Ishikawa (cell line): ENCODE data around the gene CEP112.

Experiments used
- CEBPB ChIP-seq: IDR thresholded peaks from 2 replicates; pipeline ENCODE4 v1.6.1; 2012
- CREB1 ChIP-seq: IDR thresholded peaks from 2 replicates; pipeline ENCODE4 v1.6.1; 2012; ENCODE audit warnings: low read depth
- EP300 ChIP-seq: IDR thresholded peaks from 2 replicates; pipeline ENCODE4 v1.6.1; 2012; ENCODE audit warnings: borderline replicate concordance
- FOXM1 ChIP-seq: IDR thresholded peaks from 2 replicates; pipeline ENCODE4 v1.6.1; 2012; ENCODE audit warnings: low read depth, borderline replicate concordance
- MAX ChIP-seq: IDR thresholded peaks from 2 replicates; pipeline ENCODE4 v1.6.1; 2012
- NFIC ChIP-seq: IDR thresholded peaks from 2 replicates; pipeline ENCODE4 v1.6.1; 2012
- RAD21 ChIP-seq: IDR thresholded peaks from 2 replicates; pipeline ENCODE4 v1.6.1; 2012; ENCODE audit warnings: low read depth
- REST ChIP-seq: IDR thresholded peaks from 2 replicates; pipeline ENCODE4 v1.6.1; 2012; ENCODE audit warnings: low read depth, mild to moderate bottlenecking
- TAF1 ChIP-seq: IDR thresholded peaks from 2 replicates; pipeline ENCODE4 v1.6.1; 2012; ENCODE audit warnings: low read depth, mild to moderate bottlenecking
- TCF12 ChIP-seq: IDR thresholded peaks from 2 replicates; pipeline ENCODE4 v1.6.1; 2012; ENCODE audit warnings: low read depth
- TEAD4 ChIP-seq: IDR thresholded peaks from 2 replicates; pipeline ENCODE4 v1.6.1; 2012
- USF1 ChIP-seq: IDR thresholded peaks from 2 replicates; pipeline ENCODE4 v1.6.1; 2012
- YY1 ChIP-seq: IDR thresholded peaks from 2 replicates; pipeline ENCODE4 v1.6.1; 2012; ENCODE audit warnings: low read depth
- ZBTB7A ChIP-seq: IDR thresholded peaks from 2 replicates; pipeline ENCODE4 v1.6.1; 2012; ENCODE audit warnings: low read depth

CEP112 gene

GRCh38 chr17:65756760-65757159, 435.2 kb downstream of the CEP112 start:
- no peak for TF ChIP-seq REST
- TF ChIP-seq NFIC = no peak
- no peak for TF ChIP-seq EP300
- TF ChIP-seq CREB1 = no peak
- TF ChIP-seq TAF1 = no peak
- TF ChIP-seq MAX = no peak

GRCh38 chr17:65755799-65756198, 436.1 kb downstream of the CEP112 start:
- no peak for TF ChIP-seq CREB1

DNA sequence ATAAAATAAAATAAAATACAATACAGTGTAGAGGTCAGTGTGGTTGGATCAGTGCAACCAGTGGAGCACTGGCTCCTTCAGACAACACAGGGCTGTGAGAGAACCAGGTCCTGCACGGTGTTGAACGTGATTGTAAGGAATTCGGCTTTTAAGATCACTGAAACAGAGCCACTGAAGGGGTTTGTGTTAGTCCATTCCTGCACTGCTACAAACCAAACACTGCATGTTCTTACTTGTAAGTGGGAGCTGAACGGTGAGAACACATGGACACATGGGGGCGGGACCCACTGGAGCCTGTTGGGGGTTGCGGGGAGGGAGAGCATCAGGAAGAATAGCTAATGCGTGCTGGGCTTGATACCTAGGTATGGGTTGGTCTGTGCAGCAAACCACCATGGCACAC, 437.3 kb downstream of the CEP112 start:
- TF ChIP-seq CEBPB (no peak), RAD21 (no peak), CREB1 (no peak), YY1 (no peak), TCF12 (no peak), REST (no peak), NFIC (no peak), ZBTB7A (no peak), TAF1 (no peak), USF1 (no peak)

- TF ChIP-seq ZBTB7A = no peak
- no peak for TF ChIP-seq MAX
- TF ChIP-seq YY1 = no peak
Observed at GRCh38 chr17:65754081-65754480, 437.9 kb downstream of the CEP112 start.

DNA sequence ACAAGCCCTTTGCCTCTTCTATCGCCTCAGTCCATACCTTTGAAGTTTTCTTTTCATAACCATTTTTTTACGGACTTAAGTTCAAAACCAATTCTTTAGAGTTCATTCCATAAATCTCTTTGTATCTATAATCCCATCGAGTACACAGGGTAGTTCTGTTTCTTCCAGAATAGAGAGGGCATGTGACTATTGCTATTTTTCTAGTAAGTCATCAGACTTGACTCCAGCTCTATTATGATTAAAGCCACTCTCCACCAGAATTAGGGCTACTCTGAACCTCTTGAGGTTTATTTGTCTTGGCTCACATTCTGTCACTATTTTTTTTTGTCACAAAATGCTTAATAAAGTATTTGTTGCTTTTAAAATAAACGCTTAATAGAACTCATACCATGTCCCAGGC, 438.6 kb downstream of the CEP112 start:
- TF ChIP-seq RAD21 (no peak), REST (no peak), TCF12 (no peak), ZBTB7A (no peak), CEBPB (no peak), TAF1 (no peak), YY1 (no peak), TEAD4 (no peak)

DNA sequence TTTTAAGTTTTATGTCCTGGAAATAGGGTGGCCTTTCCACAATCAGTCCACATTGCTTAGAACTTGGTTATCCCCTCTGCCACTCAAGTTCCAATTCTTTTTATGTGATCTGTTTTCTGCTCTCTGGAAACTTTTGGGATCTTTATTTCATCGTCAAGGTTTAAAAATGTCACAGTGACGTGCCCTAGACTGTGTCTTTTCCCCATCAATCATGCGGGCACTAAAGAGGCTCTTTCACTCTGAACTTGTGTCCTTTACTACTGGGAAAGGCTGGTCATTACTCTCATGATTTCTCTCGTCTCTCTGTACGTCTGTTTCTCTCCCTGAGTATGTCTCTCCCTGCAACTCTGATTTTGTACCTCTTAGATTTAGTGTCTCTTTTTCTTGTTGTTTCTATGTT, 440.7 kb downstream of the CEP112 start:
- TF ChIP-seq USF1 (no peak), EP300 (no peak), ZBTB7A (no peak), FOXM1 (no peak)
